H1 (cell line): ENCODE results near the gene HOXD10. TPM values are rescaled to one million over a fixed set of nuclear protein-coding genes. Genes with fewer than 3 reads are reported as not detected.

Experiments
- CTCF ChIA-PET: fragments of 300-600 bp; sonication (Branson Sonifier 250); formaldehyde crosslinking; loops from one replicate; lab custom pipeline; 2021; ENCODE audit not compliant: partially characterized antibody; lab: Charles Lee
- POLR2A ChIA-PET: fragments of 300-600 bp; sonication (Branson Sonifier 250); formaldehyde crosslinking; loops from one replicate; lab custom pipeline; 2021; ENCODE audit warnings: inconsistent platforms; ENCODE audit not compliant: partially characterized antibody; lab: Charles Lee
- DNase-seq, 2 experiments: peaks; one replicate each; pipeline versions ENCODE4 v3.0.0 to v3.0.0-alpha.2; 2010 to 2022; ENCODE audit warnings: low spot score in 2 of 2, low read depth in 1 of 2, mixed read lengths in 1 of 2
- FAIRE-seq: peaks from 2 replicates; lab custom pipeline; 2011; peaks lifted over from hg19 to GRCh38; lab: Jason Lieb, UNC
- H2AFZ ChIP-seq: 2 replicates; pipeline ENCODE4 v1.8.1; 2012; ENCODE audit warnings: low read length, inconsistent platforms
- H2AK5ac ChIP-seq: 2 replicates; pipeline ENCODE4 v1.6.1; 2013; ENCODE audit warnings: low read depth, low read length
- H2BK120ac ChIP-seq: replicated peaks from 2 replicates; pipeline ENCODE3; 2013; ENCODE audit warnings: low read depth, low read length, inconsistent platforms
- H2BK12ac ChIP-seq: 2 replicates; pipeline ENCODE4 v1.6.1; 2013; ENCODE audit warnings: low read depth, low read length
- H2BK15ac ChIP-seq: 2 replicates; pipeline ENCODE4 v1.6.1; 2013; ENCODE audit warnings: low read length
- H2BK20ac ChIP-seq: 2 replicates; pipeline ENCODE4 v1.6.1; 2013; ENCODE audit warnings: low read length
- H2BK5ac ChIP-seq: 2 replicates; pipeline ENCODE4 v1.6.1; 2013; ENCODE audit warnings: low read depth, low read length
- H3K14ac ChIP-seq: 2 replicates; pipeline ENCODE4 v1.6.1; 2013; ENCODE audit warnings: inconsistent platforms; ENCODE audit not compliant: insufficient read length
- H3K18ac ChIP-seq: 2 replicates; pipeline ENCODE4 v1.6.1; 2013; ENCODE audit warnings: low read length; ENCODE audit errors: extremely low read depth
- H3K23ac ChIP-seq: 2 replicates; pipeline ENCODE4 v1.6.1; 2013; ENCODE audit warnings: inconsistent platforms; ENCODE audit not compliant: insufficient read length
- H3K23me2 ChIP-seq: 2 replicates; pipeline ENCODE4 v1.6.1; 2013; ENCODE audit warnings: low read depth, low read length
- H3K27ac ChIP-seq: 2 replicates; pipeline ENCODE4 v1.6.1; 2011; ENCODE audit warnings: low read depth, low read length, inconsistent platforms
- H3K27me3 ChIP-seq, 4 experiments: replicated peaks in 1 of 4; 1 replicate in 1 of 4; 2 replicates in 3 of 4; pipeline versions ENCODE4 v1.6.1 to v1.8.1; 2011 to 2013; ENCODE audit warnings: low read length in 3 of 4, mild to moderate bottlenecking in 3 of 4, inconsistent platforms in 2 of 4, mixed read lengths in 2 of 4, moderate library complexity in 1 of 4; ENCODE audit not compliant: control insufficient read depth in 3 of 4, insufficient read depth in 3 of 4; ENCODE audit errors: extremely low read depth in 1 of 4
- H3K36me3 ChIP-seq, 4 experiments: 2 replicates each; pipeline versions ENCODE4 v1.6.1 to v1.8.1; 2011 to 2013; ENCODE audit warnings: mild to moderate bottlenecking in 4 of 4, low read length in 3 of 4, moderate library complexity in 2 of 4, control low read depth in 1 of 4, inconsistent platforms in 1 of 4; ENCODE audit not compliant: insufficient read depth in 4 of 4, control insufficient read depth in 2 of 4
- H3K4ac ChIP-seq: replicated peaks from 2 replicates; pipeline ENCODE3; 2013; ENCODE audit warnings: low read length, low read depth, mixed read lengths, inconsistent platforms; ENCODE audit not compliant: insufficient read length
- H3K4me1 ChIP-seq, 4 experiments: replicated peaks in 1 of 4; 1 replicate in 1 of 4; 2 replicates in 3 of 4; pipeline versions ENCODE4 v1.6.1 to v1.8.1; 2011 to 2013; ENCODE audit warnings: low read length in 3 of 4, inconsistent platforms in 2 of 4, mixed read lengths in 1 of 4; ENCODE audit not compliant: insufficient read depth in 4 of 4, control insufficient read depth in 3 of 4
- H3K4me2 ChIP-seq, 2 experiments: 2 replicates each; pipeline versions ENCODE4 v1.6.1 to v1.8.1; 2011 to 2013; ENCODE audit warnings: low read depth in 2 of 2, low read length in 2 of 2, control low read depth in 1 of 2, inconsistent platforms in 1 of 2, mild to moderate bottlenecking in 1 of 2; ENCODE audit not compliant: insufficient read depth in 1 of 2
- H3K4me3 ChIP-seq, 4 experiments: fragments of 200-600, 300-600 bp in 1 of 4; sonication (generic), shearing (Covaris generic), sonication (Bioruptor Twin) in 1 of 4; 2 replicates each; pipeline versions ENCODE4 v1.5.1 to v1.8.1; 2011 to 2016; ENCODE audit warnings: low read length in 4 of 4, low read depth in 3 of 4, control low read depth in 2 of 4, inconsistent platforms in 2 of 4, mild to moderate bottlenecking in 2 of 4, mixed read lengths in 1 of 4, moderate library complexity in 1 of 4; ENCODE audit not compliant: insufficient read depth in 2 of 4; ENCODE audit errors: extremely low read depth in 1 of 4
- H3K56ac ChIP-seq: replicated peaks from 2 replicates; pipeline ENCODE3; 2013; ENCODE audit warnings: low read depth, mild to moderate bottlenecking, mixed read lengths, low read length, inconsistent platforms; ENCODE audit not compliant: insufficient read length
- H3K79me1 ChIP-seq: 2 replicates; pipeline ENCODE4 v1.6.1; 2013; ENCODE audit warnings: low read depth, low read length, control low read depth
- H3K79me2 ChIP-seq, 2 experiments: 2 replicates each; pipeline versions ENCODE4 v1.6.1 to v1.8.1; 2012 to 2013; ENCODE audit warnings: low read length in 2 of 2, mild to moderate bottlenecking in 2 of 2, inconsistent platforms in 1 of 2; ENCODE audit not compliant: insufficient read depth in 2 of 2, control insufficient read depth in 1 of 2
- H3K9ac ChIP-seq, 4 experiments: replicated peaks in 1 of 4; 1 replicate in 1 of 4; 2 replicates in 3 of 4; pipeline versions ENCODE4 v1.6.1 to v1.8.1; 2011 to 2013; ENCODE audit warnings: low read depth in 3 of 4, low read length in 3 of 4, control low read depth in 2 of 4, mild to moderate bottlenecking in 2 of 4, moderate library complexity in 2 of 4, inconsistent platforms in 1 of 4; ENCODE audit errors: extremely low read depth in 1 of 4
- H3K9me3 ChIP-seq, 2 experiments: 2 replicates each; pipeline versions ENCODE4 v1.6.1 to v1.8.1; 2012 to 2013; ENCODE audit warnings: mild to moderate bottlenecking in 2 of 2, moderate library complexity in 2 of 2, control low read depth in 1 of 2, inconsistent platforms in 1 of 2, low read depth in 1 of 2, low read length in 1 of 2, mixed read lengths in 1 of 2; ENCODE audit not compliant: insufficient read depth in 2 of 2
- H4K20me1 ChIP-seq, 2 experiments: replicated peaks in 1 of 2; 2 replicates each; pipeline versions ENCODE3 to v1.8.1; 2011 to 2013; ENCODE audit warnings: inconsistent platforms in 2 of 2, low read length in 2 of 2, mild to moderate bottlenecking in 1 of 2; ENCODE audit not compliant: insufficient read depth in 2 of 2, control insufficient read depth in 1 of 2
- H4K5ac ChIP-seq: 2 replicates; pipeline ENCODE4 v1.6.1; 2013; ENCODE audit warnings: low read length, low read depth, mixed read lengths, inconsistent platforms; ENCODE audit not compliant: insufficient read length
- H4K8ac ChIP-seq: 2 replicates; pipeline ENCODE4 v1.8.0; 2013; ENCODE audit warnings: mild to moderate bottlenecking, moderate library complexity, low read length, inconsistent platforms; ENCODE audit not compliant: insufficient read depth; ENCODE audit errors: extremely low read depth
- H4K91ac ChIP-seq: replicated peaks from 2 replicates; pipeline ENCODE3; 2013; ENCODE audit warnings: low read length, mixed read lengths, inconsistent platforms; ENCODE audit not compliant: insufficient read length
- POLR2A ChIP-seq, 2 experiments: IDR thresholded peaks; 1 replicate in 1 of 2; 2 replicates in 1 of 2; pipeline ENCODE4 v1.6.1; 2011; ENCODE audit warnings: low read depth in 2 of 2, low read length in 2 of 2, mild to moderate bottlenecking in 2 of 2; ENCODE audit errors: control extremely low read depth in 1 of 2
- RAD21 ChIP-seq, 2 experiments: IDR thresholded peaks in 1 of 2; conservative IDR thresholded peaks in 1 of 2; 2 replicates each; pipeline ENCODE4 v1.6.1; 2011; ENCODE audit warnings: low read depth in 2 of 2, low read length in 2 of 2, improper control_type of control experiment in 1 of 2, inconsistent platforms in 1 of 2, mild to moderate bottlenecking in 1 of 2, moderate library complexity in 1 of 2
- SP2 ChIP-seq: IDR thresholded peaks from 2 replicates; pipeline ENCODE4 v1.6.1; 2012; ENCODE audit warnings: mild to moderate bottlenecking, low read length, inconsistent platforms
- SRF ChIP-seq: IDR thresholded peaks from 2 replicates; pipeline ENCODE4 v1.6.1; 2011; ENCODE audit warnings: mild to moderate bottlenecking, low read depth, low read length, moderate library complexity
- WGBS, 2 experiments: shearing (Covaris generic) in 1 of 2; methylation state at CpG; one replicate each; pipeline versions ENCODE4 v1.1.6 to v1.1.7; 2013 to 2015; ENCODE audit warnings: low lambda C conversion rate in 2 of 2, mixed read lengths in 2 of 2, inconsistent platforms in 1 of 2, low coverage in 1 of 2, missing lambda C conversion rate in 1 of 2; ENCODE audit not compliant: insufficient replicate concordance in 2 of 2, insufficient coverage in 1 of 2, insufficient read length in 1 of 2; ENCODE audit errors: extremely low coverage in 1 of 2, missing lambda C conversion rate in 1 of 2; 5-methylcytosine and 5-hydroxymethylcytosine counted together
- polyA plus RNA-seq, 7 experiments: library from polyadenylated mRNA; depleted of rRNA in 3 of 7; stranded (reverse) in 5 of 7; unstranded in 2 of 7; fragments of >200 nt in 5 of 7; fragments of 200-250 nt in 2 of 7; gene quantifications; 1 replicate in 5 of 7; 2 replicates in 1 of 7; 4 replicates in 1 of 7; pipeline versions ENCODE4 v1.2.1 to v1.2.3, GENCODE V29; 2011 to 2013; ENCODE audit warnings: missing spikeins in 2 of 7, mixed read lengths in 2 of 7
- total RNA-seq: library from RNA; stranded (reverse); fragmentation: NEBNext Ultra II Directional; extraction: Animal tissue kit (Norgen Biotek cat#: 25700); gene quantifications from 2 replicates; pipeline ENCODE4 v1.2.1, GENCODE V29; 2021

HOXD10 gene
- total and polyA plus RNA-seq, 2 of the 8 experiments (the other 6 are each of a cell fraction or from before 2014, with no cell fraction given), result not detected

- Histone ChIP-seq H3K4me3 (no peak overlapping the region), H2BK120ac (no peak overlapping the region), H4K91ac (no peak overlapping the region), H2BK5ac (no peak overlapping the region), H3K27ac (no peak overlapping the region), H2AFZ (no peak overlapping the region), H3K27me3 (peaks cover 85 to 98% (median 92%) of the 10 kb centered on the region in 4 experiments), H3K9ac (no peak overlapping the region), H4K8ac (no peak overlapping the region), H3K23me2 (peaks cover 6% of the 10 kb centered on the region; the same call in 1 of the 2 replicates), H3K9me3 (no peaks in the 10 kb centered on the region; a peak in 1 of 4 replicates), H3K79me2 (no peaks in the 10 kb centered on the region), H3K4ac (no peak overlapping the region), H4K20me1 (peaks cover 15 to 19% of the 10 kb centered on the region in 2 experiments), H2BK20ac (no peak overlapping the region), H3K14ac (no peak overlapping the region), H3K56ac (no peak overlapping the region), H2BK12ac (no peak overlapping the region), H3K4me1 (peaks cover 0 to 29% (median 13%) of the 10 kb centered on the region in 4 experiments; a peak in 5 of 7 replicates), H3K36me3 (peaks cover 0 to 5% (median 0%) of the 10 kb centered on the region in 4 experiments; a peak in 1 of 8 replicates), H3K18ac (no peak overlapping the region), H3K23ac (no peak overlapping the region), H4K5ac (no peak overlapping the region), H2BK15ac (no peak overlapping the region), H2AK5ac (no peak overlapping the region), H3K4me2 (peak overlapping the region; percentile 55 to 67; a peak in 2 of 4 replicates), H3K79me1 (no peaks in the 10 kb centered on the region)
- DNase-seq, result no peak
- CTCF ChIA-PET, result interaction anchor here (0.7 to 7.8 kb wide), 15 partner anchors 10 to 714 kb away, joined by 3 to 130 read pairs (median 6); partner anchors contain the start of genes HOXD12 and HOXD13
- WGBS, 2 experiments, result 15% methylated on average over 17 of the region's 17 CpGs; no CpG with 5 or more reads in 1 of the 2 experiments
- FAIRE-seq, result no peak
- POLR2A ChIA-PET, result interaction anchor here (2.5 kb wide), 1 partner anchor 16 kb away, joined by 8 read pairs; no protein-coding TSS in a partner anchor
- TF ChIP-seq SRF, result no peak
- no peak for TF ChIP-seq SP2
- no peak for TF ChIP-seq RAD21 (IDR thresholded peaks at IDR 0.05 in 1 of 2, conservative IDR thresholded peaks at IDR 0.05 in 1 of 2; ENCODE audit: low read depth in 2 of 2, low read length in 2 of 2)
- no peak for TF ChIP-seq POLR2A (IDR thresholded peaks at IDR 0.05; ENCODE audit: control extremely low read depth in 1 of 2, low read depth in 2 of 2, low read length in 2 of 2)
These were observed 35.2 kb upstream of the HOXD10 start for GRCh38 chr2:176081376-176081836.
